ENCODE results near the gene TNF.

TNF gene

DNA sequence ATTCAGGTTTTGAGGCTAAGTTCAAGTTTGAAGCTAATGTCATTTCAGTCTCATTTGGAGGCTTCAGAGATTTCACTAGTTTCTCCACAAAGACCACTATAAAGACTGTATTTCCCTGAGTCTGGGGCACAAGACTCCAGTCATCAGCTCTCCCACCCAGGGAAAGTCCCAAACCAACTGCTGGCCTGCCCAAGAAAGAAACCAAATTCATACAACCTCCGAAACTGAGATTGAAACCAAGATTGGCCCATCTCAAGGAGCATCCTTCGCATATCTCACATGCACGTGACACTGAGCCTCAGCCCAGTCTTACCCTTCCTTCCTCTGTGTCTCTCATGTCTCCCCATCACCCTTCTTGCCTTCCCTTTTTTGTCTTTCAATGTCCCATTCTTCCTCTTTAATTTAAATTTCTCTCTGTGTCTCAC is 6.8 kb upstream of the TNF start:
- H3K4me1 ChIP-seq (ENCODE audit: control insufficient read depth, insufficient read depth, low read length) = no peaks in the 10 kb centered on the region
- H3K4me3 ChIP-seq (ENCODE audit: low read length) = no peak overlapping the region
- H3K27me3 ChIP-seq (ENCODE audit: control insufficient read depth, insufficient read depth, low read length) = no peaks in the 10 kb centered on the region
- no peak overlapping the region for H3K27ac ChIP-seq (ENCODE audit: low read depth, low read length)
- H3K9ac ChIP-seq (ENCODE audit: low read length) = no peak overlapping the region
- H3K36me3 ChIP-seq (ENCODE audit: control insufficient read depth, insufficient read depth, low read length) = no peaks in the 10 kb centered on the region

DNA sequence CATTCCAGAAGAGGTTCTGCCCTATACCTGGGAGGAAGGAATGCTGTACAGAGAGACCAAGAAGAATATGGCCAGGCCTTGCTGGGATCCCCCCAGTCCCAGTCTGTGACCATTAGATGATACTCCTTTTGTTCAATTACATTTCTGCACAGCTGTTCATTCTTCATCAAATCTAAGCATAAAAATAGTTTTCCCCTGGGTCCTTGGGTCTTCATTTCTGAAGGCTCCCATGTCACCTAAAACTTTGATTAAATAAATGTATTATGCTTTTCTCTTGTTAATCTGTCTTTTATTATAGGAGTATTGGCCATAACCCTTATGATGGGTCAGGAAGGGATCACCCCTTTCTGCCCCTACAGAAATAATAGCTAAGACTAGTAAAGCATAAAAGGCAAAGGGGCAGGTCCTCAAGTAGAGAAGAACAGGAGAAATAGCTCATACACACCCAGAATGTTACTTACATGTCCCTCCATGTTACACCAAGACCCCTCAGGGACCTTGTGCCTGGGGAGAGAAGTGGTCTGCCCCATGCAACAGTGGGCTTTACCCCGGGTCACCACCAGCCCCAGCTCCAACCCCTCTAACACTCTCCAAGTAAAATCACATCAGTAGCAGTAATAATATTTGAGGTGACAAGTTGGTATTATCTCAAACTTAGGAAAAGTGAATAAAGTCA is 5.4 kb upstream of the TNF start:
- H3K4me3 ChIP-seq (ENCODE audit: low read length) = no peak overlapping the region
- H3K4me1 ChIP-seq (ENCODE audit: control insufficient read depth, insufficient read depth, low read length) = peaks cover under 1% of the 10 kb centered on the region
- H3K27me3 ChIP-seq (ENCODE audit: control insufficient read depth, insufficient read depth, low read length) = no peaks in the 10 kb centered on the region
- no peak overlapping the region for H3K9ac ChIP-seq (ENCODE audit: low read length)
- no peaks in the 10 kb centered on the region for H3K36me3 ChIP-seq (ENCODE audit: control insufficient read depth, insufficient read depth, low read length)
- no peak overlapping the region for H3K27ac ChIP-seq (ENCODE audit: low read depth, low read length)

- Histone ChIP-seq H3K36me3 (ENCODE audit: control insufficient read depth, insufficient read depth, low read length) (no peaks in the 10 kb centered on the region), H3K4me1 (ENCODE audit: control insufficient read depth, insufficient read depth, low read length) (peaks cover 3% of the 10 kb centered on the region), H3K9ac (ENCODE audit: low read length) (no peak within 1 kb of the TSS), H3K27me3 (ENCODE audit: control insufficient read depth, insufficient read depth, low read length) (no peaks in the 10 kb centered on the region), H3K27ac (ENCODE audit: low read depth, low read length) (no peak within 1 kb of the TSS), H3K4me3 (ENCODE audit: low read length) (peak within 1 kb of the TSS; percentile 46)
Measured at GRCh38 chr6:31572041-31572911, 3.1 kb upstream of the TNF start, which contains the start of gene LTA. TSS of gene LTA (plus strand) at chr6:31572289. CDS start at chr6:31572743, 454 bp downstream.

DNA sequence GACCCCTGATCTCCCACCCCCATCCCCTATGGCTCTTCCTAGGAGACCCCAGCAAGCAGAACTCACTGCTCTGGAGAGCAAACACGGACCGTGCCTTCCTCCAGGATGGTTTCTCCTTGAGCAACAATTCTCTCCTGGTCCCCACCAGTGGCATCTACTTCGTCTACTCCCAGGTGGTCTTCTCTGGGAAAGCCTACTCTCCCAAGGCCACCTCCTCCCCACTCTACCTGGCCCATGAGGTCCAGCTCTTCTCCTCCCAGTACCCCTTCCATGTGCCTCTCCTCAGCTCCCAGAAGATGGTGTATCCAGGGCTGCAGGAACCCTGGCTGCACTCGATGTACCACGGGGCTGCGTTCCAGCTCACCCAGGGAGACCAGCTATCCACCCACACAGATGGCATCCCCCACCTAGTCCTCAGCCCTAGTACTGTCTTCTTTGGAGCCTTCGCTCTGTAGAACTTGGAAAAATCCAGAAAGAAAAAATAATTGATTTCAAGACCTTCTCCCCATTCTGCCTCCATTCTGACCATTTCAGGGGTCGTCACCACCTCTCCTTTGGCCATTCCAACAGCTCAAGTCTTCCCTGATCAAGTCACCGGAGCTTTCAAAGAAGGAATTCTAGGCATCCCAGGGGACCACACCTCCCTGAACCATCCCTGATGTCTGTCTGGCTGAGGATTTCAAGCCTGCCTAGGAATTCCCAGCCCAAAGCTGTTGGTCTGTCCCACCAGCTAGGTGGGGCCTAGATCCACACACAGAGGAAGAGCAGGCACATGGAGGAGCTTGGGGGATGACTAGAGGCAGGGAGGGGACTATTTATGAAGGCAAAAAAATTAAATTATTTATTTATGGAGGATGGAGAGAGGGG is 1.9 kb upstream of the TNF start:
- Histone ChIP-seq H3K27ac (ENCODE audit: low read depth, low read length) (no peak overlapping the region), H3K36me3 (ENCODE audit: control insufficient read depth, insufficient read depth, low read length) (no peaks in the 10 kb centered on the region), H3K4me1 (ENCODE audit: control insufficient read depth, insufficient read depth, low read length) (peaks cover 3% of the 10 kb centered on the region), H3K4me3 (ENCODE audit: low read length) (no peak overlapping the region), H3K9ac (ENCODE audit: low read length) (no peak overlapping the region), H3K27me3 (ENCODE audit: control insufficient read depth, insufficient read depth, low read length) (no peaks in the 10 kb centered on the region)

- Histone ChIP-seq H3K9ac (ENCODE audit: low read length) (no peak overlapping the region), H3K4me1 (ENCODE audit: control insufficient read depth, insufficient read depth, low read length) (peaks cover 3% of the 10 kb centered on the region)
Measured at GRCh38 chr6:31574106-31575061, 981 bp upstream of the TNF start.

DNA sequence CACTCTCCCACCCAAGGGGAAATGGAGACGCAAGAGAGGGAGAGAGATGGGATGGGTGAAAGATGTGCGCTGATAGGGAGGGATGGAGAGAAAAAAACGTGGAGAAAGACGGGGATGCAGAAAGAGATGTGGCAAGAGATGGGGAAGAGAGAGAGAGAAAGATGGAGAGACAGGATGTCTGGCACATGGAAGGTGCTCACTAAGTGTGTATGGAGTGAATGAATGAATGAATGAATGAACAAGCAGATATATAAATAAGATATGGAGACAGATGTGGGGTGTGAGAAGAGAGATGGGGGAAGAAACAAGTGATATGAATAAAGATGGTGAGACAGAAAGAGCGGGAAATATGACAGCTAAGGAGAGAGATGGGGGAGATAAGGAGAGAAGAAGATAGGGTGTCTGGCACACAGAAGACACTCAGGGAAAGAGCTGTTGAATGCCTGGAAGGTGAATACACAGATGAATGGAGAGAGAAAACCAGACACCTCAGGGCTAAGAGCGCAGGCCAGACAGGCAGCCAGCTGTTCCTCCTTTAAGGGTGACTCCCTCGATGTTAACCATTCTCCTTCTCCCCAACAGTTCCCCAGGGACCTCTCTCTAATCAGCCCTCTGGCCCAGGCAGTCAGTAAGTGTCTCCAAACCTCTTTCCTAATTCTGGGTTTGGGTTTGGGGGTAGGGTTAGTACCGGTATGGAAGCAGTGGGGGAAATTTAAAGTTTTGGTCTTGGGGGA is 754 bp downstream of the TNF start:
- H3K4me1 ChIP-seq (ENCODE audit: control insufficient read depth, insufficient read depth, low read length) = peaks cover 3% of the 10 kb centered on the region
- no peaks in the 10 kb centered on the region for H3K27me3 ChIP-seq (ENCODE audit: control insufficient read depth, insufficient read depth, low read length)
- peak overlapping the region; percentile 45 for H3K9ac ChIP-seq (ENCODE audit: low read length)
- H3K4me3 ChIP-seq (ENCODE audit: low read length) = peak overlapping the region; percentile 65
- peak overlapping the region; percentile 70 for H3K27ac ChIP-seq (ENCODE audit: low read depth, low read length)
- H3K36me3 ChIP-seq (ENCODE audit: control insufficient read depth, insufficient read depth, low read length) = no peaks in the 10 kb centered on the region

More at GRCh38 chr6:31574106-31575061, 981 bp upstream of the TNF start:
- peak overlapping the region; percentile 70 for H3K27ac ChIP-seq (ENCODE audit: low read depth, low read length)
- H3K27me3 ChIP-seq (ENCODE audit: control insufficient read depth, insufficient read depth, low read length) = no peaks in the 10 kb centered on the region
- H3K36me3 ChIP-seq (ENCODE audit: control insufficient read depth, insufficient read depth, low read length) = no peaks in the 10 kb centered on the region
- H3K4me3 ChIP-seq (ENCODE audit: low read length) = no peak overlapping the region

GRCh38 chr6:31576897-31577578 is 1.7 kb downstream of the TNF start:
- Histone ChIP-seq H3K4me1 (ENCODE audit: control insufficient read depth, insufficient read depth, low read length) (peaks cover 3% of the 10 kb centered on the region), H3K4me3 (ENCODE audit: low read length) (peak overlapping the region; percentile 65), H3K9ac (ENCODE audit: low read length) (no peak overlapping the region), H3K27ac (ENCODE audit: low read depth, low read length) (no peak overlapping the region), H3K36me3 (ENCODE audit: control insufficient read depth, insufficient read depth, low read length) (no peaks in the 10 kb centered on the region), H3K27me3 (ENCODE audit: control insufficient read depth, insufficient read depth, low read length) (no peaks in the 10 kb centered on the region)

- no peak overlapping the region for H3K9ac ChIP-seq (ENCODE audit: low read length)
- H3K4me1 ChIP-seq (ENCODE audit: control insufficient read depth, insufficient read depth, low read length) = peaks cover 3% of the 10 kb centered on the region
- no peak overlapping the region for H3K27ac ChIP-seq (ENCODE audit: low read depth, low read length)
- no peaks in the 10 kb centered on the region for H3K27me3 ChIP-seq (ENCODE audit: control insufficient read depth, insufficient read depth, low read length)
- no peak overlapping the region for H3K4me3 ChIP-seq (ENCODE audit: low read length)
- no peaks in the 10 kb centered on the region for H3K36me3 ChIP-seq (ENCODE audit: control insufficient read depth, insufficient read depth, low read length)
Measured at GRCh38 chr6:31577579-31577966, 2.2 kb downstream of the TNF start.

GRCh38 chr6:31578184-31579118 is 3.1 kb downstream of the TNF start:
- Histone ChIP-seq H3K4me1 (ENCODE audit: control insufficient read depth, insufficient read depth, low read length) (peaks cover 3% of the 10 kb centered on the region), H3K9ac (ENCODE audit: low read length) (no peak overlapping the region), H3K27me3 (ENCODE audit: control insufficient read depth, insufficient read depth, low read length) (no peaks in the 10 kb centered on the region), H3K27ac (ENCODE audit: low read depth, low read length) (no peak overlapping the region), H3K36me3 (ENCODE audit: control insufficient read depth, insufficient read depth, low read length) (no peaks in the 10 kb centered on the region), H3K4me3 (ENCODE audit: low read length) (no peak overlapping the region)

GRCh38 chr6:31579119-31579505 is 3.7 kb downstream of the TNF start:
- peaks cover 3% of the 10 kb centered on the region for H3K4me1 ChIP-seq (ENCODE audit: control insufficient read depth, insufficient read depth, low read length)
- H3K27ac ChIP-seq (ENCODE audit: low read depth, low read length) = no peak overlapping the region
- no peaks in the 10 kb centered on the region for H3K36me3 ChIP-seq (ENCODE audit: control insufficient read depth, insufficient read depth, low read length)
- no peaks in the 10 kb centered on the region for H3K27me3 ChIP-seq (ENCODE audit: control insufficient read depth, insufficient read depth, low read length)
- H3K4me3 ChIP-seq (ENCODE audit: low read length) = no peak overlapping the region
- no peak overlapping the region for H3K9ac ChIP-seq (ENCODE audit: low read length)
